ENCODE measurements around the gene MYO5C. TPM values are rescaled to one million over a fixed set of nuclear protein-coding genes. Genes with fewer than 3 reads are reported as not detected.

MYO5C gene
- total RNA-seq, 1 donor from 2014 or later, result 24.1 TPM

- no peak overlapping the region for H3K4me2 ChIP-seq
- peaks cover 3% of the 10 kb centered on the region for H3K4me1 ChIP-seq
- no peaks in the 10 kb centered on the region for H4K20me1 ChIP-seq (ENCODE audit: low read depth)
- no peaks in the 10 kb centered on the region for H3K36me3 ChIP-seq
- H3K79me2 ChIP-seq (ENCODE audit: low read depth), result no peaks in the 10 kb centered on the region
- H3K27me3 ChIP-seq, result no peaks in the 10 kb centered on the region
- TF ChIP-seq EZH2phosphoT487 (IDR thresholded peaks at IDR 0.05), result no peak
- no peak for TF ChIP-seq EZH2 (IDR thresholded peaks at IDR 0.05)
- no peak for TF ChIP-seq CTCF (IDR thresholded peaks at IDR 0.05)
- Mint-ChIP-seq H3K9me3 (no peaks in the 10 kb centered on the region), H3K36me3 (peaks cover 8% of the 10 kb centered on the region), H3K27me3 (ENCODE audit: insufficient read depth, low read depth) (peaks cover 5% of the 10 kb centered on the region), H3K27ac (no peak overlapping the region), H3K4me1 (peaks cover 5% of the 10 kb centered on the region), H3K4me3 (no peak overlapping the region)
- no peak overlapping the region for H3K27ac ChIP-seq
- H2AFZ ChIP-seq (replicated peaks), result no peak overlapping the region
- DNase-seq (ENCODE audit: low spot score), result no peak
- no peaks in the 10 kb centered on the region for H3F3A ChIP-seq (ENCODE audit: low read depth)
- H3K9ac ChIP-seq, result no peak overlapping the region
- H3K9me3 ChIP-seq (ENCODE audit: low read depth), result no peaks in the 10 kb centered on the region
- no peak overlapping the region for H3K4me3 ChIP-seq
Measured at GRCh38 chr15:52204657-52205056, 90.9 kb downstream of the MYO5C start.

- Histone ChIP-seq H3K4me3 (no peak overlapping the region), H3K4me2 (no peak overlapping the region), H3K9me3 (ENCODE audit: low read depth) (no peaks in the 10 kb centered on the region), H2AFZ (replicated peaks) (no peak overlapping the region), H3K9ac (no peak overlapping the region), H3K79me2 (ENCODE audit: low read depth) (no peaks in the 10 kb centered on the region), H3K36me3 (no peaks in the 10 kb centered on the region), H4K20me1 (ENCODE audit: low read depth) (no peaks in the 10 kb centered on the region), H3F3A (ENCODE audit: low read depth) (no peaks in the 10 kb centered on the region), H3K4me1 (no peaks in the 10 kb centered on the region), H3K27ac (no peak overlapping the region), H3K27me3 (no peaks in the 10 kb centered on the region)
- no peak for DNase-seq (ENCODE audit: low spot score)
- Mint-ChIP-seq H3K27ac (no peak overlapping the region), H3K4me1 (peaks cover 3% of the 10 kb centered on the region), H3K4me3 (no peak overlapping the region), H3K9me3 (no peaks in the 10 kb centered on the region), H3K36me3 (peaks cover 10% of the 10 kb centered on the region), H3K27me3 (ENCODE audit: insufficient read depth, low read depth) (peaks cover 2% of the 10 kb centered on the region)
- TF ChIP-seq CTCF (IDR thresholded peaks at IDR 0.05) (no peak), EZH2 (IDR thresholded peaks at IDR 0.05) (no peak), EZH2phosphoT487 (IDR thresholded peaks at IDR 0.05) (no peak)
Measured at GRCh38 chr15:52200831-52201365, 94.7 kb downstream of the MYO5C start.

DNA sequence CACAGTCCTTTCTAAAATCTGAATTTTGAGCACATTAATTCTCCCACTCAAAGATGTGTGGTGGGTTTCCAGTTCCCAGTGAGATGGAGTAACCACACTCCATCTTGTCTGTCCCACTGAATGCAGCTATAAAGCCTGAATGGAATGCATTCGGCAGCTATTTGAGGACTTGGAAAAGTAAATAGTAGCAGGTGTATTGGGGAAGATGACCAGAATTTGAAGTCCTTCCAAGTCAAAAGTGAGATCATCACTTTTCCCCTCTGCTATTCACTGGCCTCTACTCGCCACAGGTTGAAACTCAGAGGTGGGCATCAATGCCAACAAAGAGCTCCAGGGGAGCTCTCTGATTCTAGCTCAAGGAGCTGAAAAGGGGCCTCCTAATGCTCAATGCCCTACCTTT, 96.3 kb downstream of the MYO5C start:
- Mint-ChIP-seq H3K27me3 (ENCODE audit: insufficient read depth, low read depth) (no peaks in the 10 kb centered on the region), H3K4me1 (peaks cover 3% of the 10 kb centered on the region), H3K4me3 (no peak overlapping the region), H3K36me3 (peaks cover 8% of the 10 kb centered on the region), H3K9me3 (no peaks in the 10 kb centered on the region), H3K27ac (no peak overlapping the region)
- Histone ChIP-seq H3K79me2 (ENCODE audit: low read depth) (no peaks in the 10 kb centered on the region), H3K4me1 (no peaks in the 10 kb centered on the region), H2AFZ (replicated peaks) (no peak overlapping the region), H3K9ac (no peak overlapping the region), H3F3A (ENCODE audit: low read depth) (no peaks in the 10 kb centered on the region), H3K4me3 (no peak overlapping the region), H3K4me2 (no peak overlapping the region), H3K9me3 (ENCODE audit: low read depth) (no peaks in the 10 kb centered on the region), H3K27me3 (no peaks in the 10 kb centered on the region), H3K36me3 (no peaks in the 10 kb centered on the region), H3K27ac (no peak overlapping the region), H4K20me1 (ENCODE audit: low read depth) (no peaks in the 10 kb centered on the region)
- DNase-seq (ENCODE audit: low spot score), result no peak
- TF ChIP-seq EZH2 (IDR thresholded peaks at IDR 0.05), result no peak
- TF ChIP-seq EZH2phosphoT487 (IDR thresholded peaks at IDR 0.05), result no peak
- no peak for TF ChIP-seq CTCF (IDR thresholded peaks at IDR 0.05)

All from neural progenitor cell (in vitro differentiated cells).